Retinal pigment epithelial cell (primary cell): ENCODE data around the gene TCEANC.

Source experiments
- DNase-seq: peaks from one replicate; pipeline ENCODE4 v3.0.0-alpha.2; 2010; ENCODE audit warnings: low read depth
- H3K4me3 ChIP-seq: 2 replicates; pipeline ENCODE4 v1.5.1; 2011; ENCODE audit warnings: mild to moderate bottlenecking, low read length, control low read depth, moderate library complexity
- CTCF ChIP-seq: conservative IDR thresholded peaks from 2 replicates; pipeline ENCODE4 v1.5.1; 2011; ENCODE audit warnings: low read depth, low read length, control low read depth, inconsistent platforms

TCEANC gene

GRCh38 chrX:13692771-13693231, 39.9 kb downstream of the TCEANC start:
- TF ChIP-seq CTCF = no peak
- H3K4me3 ChIP-seq = no peak overlapping the region
- no peak for DNase-seq

GRCh38 chrX:13693341-13693961, 40.5 kb downstream of the TCEANC start:
- no peak for TF ChIP-seq CTCF
- no peak overlapping the region for H3K4me3 ChIP-seq
- no peak for DNase-seq

GRCh38 chrX:13694359-13694758, 41.4 kb downstream of the TCEANC start:
- DNase-seq = no peak
- no peak overlapping the region for H3K4me3 ChIP-seq
- TF ChIP-seq CTCF = no peak

- TF ChIP-seq CTCF = no peak
Observed at GRCh38 chrX:13694983-13695382, 42.0 kb downstream of the TCEANC start.

GRCh38 chrX:13695601-13696115, 42.7 kb downstream of the TCEANC start:
- no peak for DNase-seq
- no peak for TF ChIP-seq CTCF
- H3K4me3 ChIP-seq = no peak overlapping the region

More at GRCh38 chrX:13694983-13695382, 42.0 kb downstream of the TCEANC start:
- no peak for DNase-seq
- H3K4me3 ChIP-seq = no peak overlapping the region

- no peak for TF ChIP-seq CTCF
- H3K4me3 ChIP-seq = no peak overlapping the region
- no peak for DNase-seq
Observed at GRCh38 chrX:13697455-13697854, 44.5 kb downstream of the TCEANC start.

- no peak for TF ChIP-seq CTCF
- no peak overlapping the region for H3K4me3 ChIP-seq
- no peak for DNase-seq
Observed at GRCh38 chrX:13697976-13698375, 45.0 kb downstream of the TCEANC start.
